ENCODE measurements around the gene ZDHHC18. TPM values are rescaled to one million over a fixed set of nuclear protein-coding genes. Genes with fewer than 3 reads are reported as not detected.

The ZDHHC18 gene
- total RNA-seq, 1 experiment from 2014 or later: 21.3 TPM

DNA sequence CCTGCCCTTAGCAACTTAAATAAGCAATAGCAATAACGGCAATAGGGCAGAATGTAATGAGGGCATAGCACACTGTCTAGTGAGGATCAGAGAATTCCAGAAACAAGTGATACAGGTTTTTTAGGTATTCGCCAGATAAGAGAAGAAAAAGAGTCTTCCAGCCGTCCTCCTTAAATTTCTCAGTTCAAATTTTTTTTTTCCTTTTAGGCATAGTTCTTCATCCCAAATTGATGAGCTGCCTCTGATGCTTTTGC lies 36.9 kb upstream of the ZDHHC18 start:
- TF ChIP-seq, protein P1, sequence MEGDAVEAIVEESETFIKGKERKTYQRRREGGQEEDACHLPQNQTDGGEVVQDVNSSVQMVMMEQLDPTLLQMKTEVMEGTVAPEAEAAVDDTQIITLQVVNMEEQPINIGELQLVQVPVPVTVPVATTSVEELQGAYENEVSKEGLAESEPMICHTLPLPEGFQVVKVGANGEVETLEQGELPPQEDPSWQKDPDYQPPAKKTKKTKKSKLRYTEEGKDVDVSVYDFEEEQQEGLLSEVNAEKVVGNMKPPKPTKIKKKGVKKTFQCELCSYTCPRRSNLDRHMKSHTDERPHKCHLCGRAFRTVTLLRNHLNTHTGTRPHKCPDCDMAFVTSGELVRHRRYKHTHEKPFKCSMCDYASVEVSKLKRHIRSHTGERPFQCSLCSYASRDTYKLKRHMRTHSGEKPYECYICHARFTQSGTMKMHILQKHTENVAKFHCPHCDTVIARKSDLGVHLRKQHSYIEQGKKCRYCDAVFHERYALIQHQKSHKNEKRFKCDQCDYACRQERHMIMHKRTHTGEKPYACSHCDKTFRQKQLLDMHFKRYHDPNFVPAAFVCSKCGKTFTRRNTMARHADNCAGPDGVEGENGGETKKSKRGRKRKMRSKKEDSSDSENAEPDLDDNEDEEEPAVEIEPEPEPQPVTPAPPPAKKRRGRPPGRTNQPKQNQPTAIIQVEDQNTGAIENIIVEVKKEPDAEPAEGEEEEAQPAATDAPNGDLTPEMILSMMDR (IDR thresholded peaks at IDR 0.05; ENCODE audit: insufficient read depth in 1 of 2, low read depth in 1 of 2, low read length in 1 of 2, severe bottlenecking in 1 of 2, unreplicated experiment in 1 of 2): no peak
- Mint-ChIP-seq H3K4me1 (ENCODE audit: low read depth, unreplicated experiment) (peaks cover 27% of the 10 kb centered on the region), H3K27ac (ENCODE audit: unreplicated experiment) (no peak overlapping the region), H3K36me3 (ENCODE audit: insufficient read depth, unreplicated experiment) (peaks cover 31% of the 10 kb centered on the region), H3K9me3 (ENCODE audit: unreplicated experiment) (no peaks in the 10 kb centered on the region), H3K4me3 (ENCODE audit: unreplicated experiment) (no peak overlapping the region), H3K27me3 (ENCODE audit: insufficient read depth, unreplicated experiment) (no peaks in the 10 kb centered on the region)
- H3K9me3 ChIP-seq: no peaks in the 10 kb centered on the region
- H3K36me3 ChIP-seq (ENCODE audit: control insufficient read depth, insufficient read depth, low read length): no peaks in the 10 kb centered on the region
- BruUV-seq (replicated peaks): no TSS peak
- H3K4me3 ChIP-seq (ENCODE audit: low read depth, low read length): no peak overlapping the region
- ChIA-PET POLR2A (interaction anchor here (2.1 to 2.7 kb wide), 2 partner anchors 91 to 97 kb away, joined by 7 to 16 read pairs; no protein-coding TSS in a partner anchor), CTCF (interaction anchor here (1.0 to 2.3 kb wide), 6 partner anchors 75 to 289 kb away, joined by 3 to 15 read pairs (median 7); no protein-coding TSS in a partner anchor)
- H3K27me3 ChIP-seq (replicated peaks; ENCODE audit: control insufficient read depth, insufficient read depth, low read length): no peaks in the 10 kb centered on the region
- no peak for DNase-seq
- intact Hi-C loops (cut with micrococcal nuclease; ENCODE audit: unreplicated experiment): loop anchor here (1.0 kb wide), 2 partner anchors 112 to 187 kb away; no protein-coding TSS in a partner anchor
- H3K4me1 ChIP-seq: peaks cover 28% of the 10 kb centered on the region

DNA sequence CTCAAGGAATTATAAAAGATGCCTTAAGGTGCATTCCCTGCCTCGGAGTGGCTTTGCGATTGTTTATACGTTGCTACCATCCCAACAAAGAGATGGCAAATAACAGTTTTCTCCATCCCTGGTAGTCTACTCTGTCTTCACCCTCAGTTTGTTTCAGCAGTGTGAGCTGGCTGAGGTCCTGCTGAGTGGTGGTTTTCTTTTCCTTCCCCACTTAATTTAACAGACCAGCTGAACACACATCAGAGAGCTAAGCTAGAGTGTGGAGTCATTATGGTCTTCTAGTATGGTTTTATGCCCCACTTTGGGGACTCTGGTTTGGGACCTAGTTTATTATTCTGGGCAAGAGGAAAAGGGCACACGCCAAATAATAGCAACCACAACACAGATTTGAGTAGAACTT lies 36.6 kb upstream of the ZDHHC18 start:
- peaks cover 35% of the 10 kb centered on the region for H3K36me3 Mint-ChIP-seq (ENCODE audit: insufficient read depth, unreplicated experiment)
- ChIA-PET CTCF (interaction anchor here (1.3 kb wide), 1 partner anchor 112 kb away, joined by 5 read pairs; no protein-coding TSS in a partner anchor), POLR2A (no interaction called here)
- no peak overlapping the region for H3K4me3 Mint-ChIP-seq (ENCODE audit: unreplicated experiment)
- no peaks in the 10 kb centered on the region for H3K27me3 Mint-ChIP-seq (ENCODE audit: insufficient read depth, unreplicated experiment)
- TF ChIP-seq, protein P1 (IDR thresholded peaks at IDR 0.05; ENCODE audit: insufficient read depth in 1 of 2, low read depth in 1 of 2, low read length in 1 of 2, severe bottlenecking in 1 of 2, unreplicated experiment in 1 of 2): no peak
- H3K27me3 ChIP-seq (replicated peaks; ENCODE audit: control insufficient read depth, insufficient read depth, low read length): no peaks in the 10 kb centered on the region
- no peaks in the 10 kb centered on the region for H3K9me3 ChIP-seq
- intact Hi-C loops (cut with micrococcal nuclease; ENCODE audit: unreplicated experiment): loop anchor here (1.0 kb wide), 2 partner anchors 113 to 188 kb away; no protein-coding TSS in a partner anchor
- peaks cover 24% of the 10 kb centered on the region for H3K4me1 ChIP-seq
- H3K36me3 ChIP-seq (ENCODE audit: control insufficient read depth, insufficient read depth, low read length): no peaks in the 10 kb centered on the region
- no peak for DNase-seq
- no peak overlapping the region for H3K27ac Mint-ChIP-seq (ENCODE audit: unreplicated experiment)
- no TSS peak for BruUV-seq (replicated peaks)
- H3K4me1 Mint-ChIP-seq (ENCODE audit: low read depth, unreplicated experiment): peaks cover 25% of the 10 kb centered on the region
- no peaks in the 10 kb centered on the region for H3K9me3 Mint-ChIP-seq (ENCODE audit: unreplicated experiment)
- no peak overlapping the region for H3K4me3 ChIP-seq (ENCODE audit: low read depth, low read length)

DNA sequence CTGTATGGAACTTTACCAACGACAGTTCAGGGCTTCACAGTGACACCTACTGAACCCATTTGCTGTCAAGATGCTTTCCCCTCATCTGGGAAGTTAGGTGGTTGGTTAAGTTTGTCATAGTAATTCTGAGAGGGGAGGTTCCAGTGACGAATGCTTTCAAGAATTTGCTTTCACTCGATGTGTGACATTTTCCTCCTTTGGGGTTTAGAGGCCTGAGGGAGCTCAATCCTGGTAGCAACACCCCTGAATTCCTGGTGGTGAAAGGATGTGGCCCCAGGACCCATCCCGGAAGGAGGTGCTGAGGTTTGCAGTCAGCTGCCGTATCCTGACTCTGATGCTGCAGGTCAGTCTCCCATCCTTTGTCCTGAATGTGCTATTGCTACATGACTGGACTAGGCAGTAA lies 35.9 kb upstream of the ZDHHC18 start:
- ChIA-PET CTCF (interaction anchor here (1.3 kb wide), 1 partner anchor 113 kb away, joined by 5 read pairs; no protein-coding TSS in a partner anchor), POLR2A (no interaction called here)
- H3K4me3 ChIP-seq (ENCODE audit: low read depth, low read length): no peak overlapping the region
- H3K9me3 ChIP-seq: no peaks in the 10 kb centered on the region
- no peaks in the 10 kb centered on the region for H3K27me3 Mint-ChIP-seq (ENCODE audit: insufficient read depth, unreplicated experiment)
- peaks cover 17% of the 10 kb centered on the region for H3K4me1 ChIP-seq
- H3K36me3 ChIP-seq (ENCODE audit: control insufficient read depth, insufficient read depth, low read length): no peaks in the 10 kb centered on the region
- H3K27me3 ChIP-seq (replicated peaks; ENCODE audit: control insufficient read depth, insufficient read depth, low read length): no peaks in the 10 kb centered on the region
- no peaks in the 10 kb centered on the region for H3K9me3 Mint-ChIP-seq (ENCODE audit: unreplicated experiment)
- peaks cover 18% of the 10 kb centered on the region for H3K4me1 Mint-ChIP-seq (ENCODE audit: low read depth, unreplicated experiment)
- intact Hi-C loops (cut with micrococcal nuclease; ENCODE audit: unreplicated experiment): no loop called here
- H3K4me3 Mint-ChIP-seq (ENCODE audit: unreplicated experiment): no peak overlapping the region
- peaks cover 37% of the 10 kb centered on the region for H3K36me3 Mint-ChIP-seq (ENCODE audit: insufficient read depth, unreplicated experiment)
- no TSS peak for BruUV-seq (replicated peaks)
- DNase-seq: no peak
- no peak overlapping the region for H3K27ac Mint-ChIP-seq (ENCODE audit: unreplicated experiment)
- TF ChIP-seq, protein P1 (IDR thresholded peaks at IDR 0.05; ENCODE audit: insufficient read depth in 1 of 2, low read depth in 1 of 2, low read length in 1 of 2, severe bottlenecking in 1 of 2, unreplicated experiment in 1 of 2): no peak
